NCI-H1694 (cell line): ENCODE data around the gene SCUBE1.

Source experiments
- DNase-seq: peaks from one replicate; lab custom pipeline; 2025; lab: John Stamatoyannopoulos, UW

SCUBE1 gene

DNA sequence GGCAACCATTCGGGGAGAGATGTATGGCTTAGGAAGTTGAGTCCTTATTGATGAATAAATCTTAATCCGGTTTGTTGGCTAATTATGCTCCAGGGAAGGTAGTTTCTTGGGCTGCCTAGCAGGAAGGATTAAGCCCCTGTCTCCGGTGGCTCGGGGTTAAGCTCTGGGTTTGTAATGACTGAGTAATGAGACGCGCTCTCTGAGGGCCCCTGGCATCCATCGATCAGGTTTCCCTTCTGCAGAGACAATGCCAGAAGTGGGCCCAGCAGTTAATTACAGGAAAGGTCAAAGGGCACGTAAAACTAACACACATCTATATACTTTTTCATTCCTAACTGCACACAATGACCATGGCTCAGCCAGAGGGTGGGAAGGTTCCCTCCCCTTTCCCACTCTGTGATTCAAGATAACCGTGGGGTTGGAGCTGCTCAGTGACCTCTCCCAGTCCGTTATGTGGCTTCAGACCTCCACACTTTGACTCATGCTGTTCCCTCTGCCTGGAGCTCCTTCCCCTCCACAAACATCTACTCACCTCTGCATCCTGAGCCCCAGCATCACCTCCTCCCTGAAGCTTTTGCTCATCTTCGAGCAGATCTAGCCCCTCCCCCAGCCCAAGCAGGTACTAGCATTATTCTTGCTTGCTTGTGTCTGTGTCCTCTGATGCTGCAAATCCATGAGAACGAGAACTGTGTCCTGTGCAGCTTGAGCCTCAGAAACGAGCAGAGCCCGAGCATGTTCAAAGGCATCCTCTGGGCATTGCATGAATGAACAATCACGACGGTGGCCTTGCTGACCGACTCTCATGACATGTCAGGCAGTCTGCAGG is 16.6 kb downstream of the SCUBE1 start:
- DNase-seq, result no peak

DNA sequence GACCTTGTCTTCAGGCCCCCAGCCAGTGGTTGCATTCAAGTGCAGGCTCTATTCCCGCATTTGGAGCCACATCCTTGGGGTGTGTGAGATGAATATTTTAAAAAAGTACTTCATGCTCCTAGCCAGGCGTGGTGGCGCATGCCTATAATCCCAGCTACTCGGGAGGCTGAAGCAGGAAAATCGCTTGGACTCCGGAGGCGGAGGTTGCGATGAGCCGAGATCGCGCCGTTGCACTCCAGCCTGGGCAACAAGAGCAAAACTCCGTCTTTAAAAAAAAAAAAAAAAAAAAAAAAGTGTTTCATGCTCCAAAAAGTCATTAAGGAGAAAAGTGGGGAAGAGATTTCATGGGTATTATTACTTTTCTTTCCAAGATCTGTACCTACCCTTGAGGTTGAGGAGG is 18.0 kb downstream of the SCUBE1 start:
- DNase-seq, result no peak

DNA sequence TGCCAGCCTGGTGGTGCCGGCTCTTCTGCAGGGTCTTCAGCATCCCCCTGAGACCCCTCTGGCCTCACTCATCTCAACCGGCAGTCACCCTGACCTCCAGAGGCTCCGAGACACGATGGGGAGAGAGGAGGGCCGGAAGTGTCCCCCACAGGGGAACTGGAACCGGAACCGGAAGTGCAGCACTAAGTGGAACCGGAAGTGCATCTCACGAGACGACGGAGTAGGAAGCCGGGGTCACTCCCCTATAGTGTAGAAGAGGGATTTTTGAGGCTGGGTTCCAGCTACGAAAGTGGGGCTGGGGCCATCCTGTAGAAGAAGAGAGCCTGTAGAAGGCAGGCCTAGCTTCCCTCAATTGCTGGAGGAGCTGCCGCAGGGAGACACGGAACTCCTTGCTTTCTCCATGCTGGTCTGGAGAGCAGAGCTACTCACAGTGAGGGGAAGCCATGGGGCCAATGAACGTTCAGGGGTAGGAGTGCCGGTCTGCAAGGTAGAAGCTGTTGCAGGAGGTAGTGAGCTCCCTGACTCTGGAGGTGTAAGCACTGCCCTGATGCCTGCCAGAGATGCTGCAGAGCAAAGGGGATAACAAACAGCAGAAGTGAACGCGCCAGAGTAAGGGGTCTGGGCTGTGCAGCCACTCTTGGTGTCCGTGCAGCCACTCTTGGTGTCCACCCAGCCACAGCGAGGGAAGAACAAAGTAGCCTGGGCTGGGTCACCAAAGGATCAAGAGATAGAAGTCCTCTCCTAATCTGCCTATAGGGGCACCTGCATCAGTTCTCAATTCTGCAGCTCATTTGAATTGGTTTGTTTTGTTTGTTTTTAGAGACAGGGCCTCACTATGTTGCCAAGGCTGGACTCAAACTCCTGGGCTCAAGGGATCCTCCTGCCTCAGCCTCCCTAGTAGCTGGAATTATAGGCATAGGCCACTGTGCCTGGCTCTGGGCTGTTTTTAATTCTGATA is 21.9 kb downstream of the SCUBE1 start:
- DNase-seq, result no peak

DNA sequence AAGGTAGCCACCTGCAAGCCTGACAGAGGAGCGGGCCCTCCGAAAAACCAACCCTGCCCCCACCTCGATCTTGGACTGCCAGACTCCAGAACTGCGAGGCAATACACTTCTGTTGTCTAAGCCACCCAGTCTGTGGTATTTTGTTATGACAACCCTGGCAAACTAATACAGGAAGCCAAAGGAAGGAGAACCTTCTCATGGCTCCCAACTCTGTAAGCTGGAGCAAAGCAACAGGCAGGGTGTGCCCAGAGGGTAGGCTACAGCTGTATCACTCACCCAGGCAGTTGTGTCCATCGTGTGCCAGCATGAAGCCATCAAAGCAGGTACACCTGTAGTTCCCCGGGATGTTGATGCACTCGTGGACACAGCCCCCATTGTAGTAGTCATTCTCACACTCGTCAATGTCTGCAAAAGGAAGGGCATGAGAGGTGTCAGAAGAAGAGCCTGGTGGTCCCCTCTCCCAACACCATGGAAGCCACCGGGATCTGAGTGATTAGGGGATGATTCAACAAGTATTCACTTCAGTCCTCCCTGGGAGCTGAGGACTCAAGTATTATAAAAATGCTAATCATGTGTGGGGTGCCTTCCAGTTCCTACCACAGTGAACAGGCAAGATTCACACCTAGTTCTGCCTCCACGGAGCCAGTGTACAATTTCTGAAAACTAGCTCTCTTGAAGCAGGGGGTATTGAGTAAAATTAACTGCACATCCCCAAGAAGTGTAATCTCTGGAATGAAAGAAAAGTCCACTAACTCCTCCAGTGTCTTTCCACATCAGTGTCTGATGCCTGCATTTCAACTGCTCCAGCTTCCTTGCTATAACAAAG is 23.3 kb downstream of the SCUBE1 start:
- DNase-seq, result no peak

GRCh38 chr22:43317239-43317638 is 25.9 kb downstream of the SCUBE1 start:
- no peak for DNase-seq

GRCh38 chr22:43315687-43316217 is 27.4 kb downstream of the SCUBE1 start:
- DNase-seq, result no peak

DNA sequence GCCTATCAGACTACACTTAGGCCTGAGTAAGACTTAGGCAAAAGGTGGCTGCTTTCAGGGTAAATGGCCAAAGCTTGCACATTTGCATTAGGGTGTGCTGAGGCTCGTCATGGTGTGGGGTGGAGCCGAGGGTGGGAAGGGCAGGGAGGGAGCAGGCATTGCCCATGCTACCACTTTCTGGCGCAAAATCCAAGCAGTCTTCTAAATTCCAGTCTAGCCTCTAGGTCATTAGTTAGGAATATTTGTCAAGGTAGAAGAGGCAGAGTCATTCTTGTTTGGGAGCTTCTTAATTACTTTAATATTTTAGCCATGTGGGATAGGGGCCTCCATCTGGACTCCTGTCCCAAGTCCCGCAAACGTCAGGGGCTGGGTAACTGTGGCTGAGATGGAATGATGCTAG is 28.6 kb downstream of the SCUBE1 start:
- DNase-seq, result no peak

GRCh38 chr22:43313890-43314474 is 29.2 kb downstream of the SCUBE1 start:
- DNase-seq, result no peak

DNA sequence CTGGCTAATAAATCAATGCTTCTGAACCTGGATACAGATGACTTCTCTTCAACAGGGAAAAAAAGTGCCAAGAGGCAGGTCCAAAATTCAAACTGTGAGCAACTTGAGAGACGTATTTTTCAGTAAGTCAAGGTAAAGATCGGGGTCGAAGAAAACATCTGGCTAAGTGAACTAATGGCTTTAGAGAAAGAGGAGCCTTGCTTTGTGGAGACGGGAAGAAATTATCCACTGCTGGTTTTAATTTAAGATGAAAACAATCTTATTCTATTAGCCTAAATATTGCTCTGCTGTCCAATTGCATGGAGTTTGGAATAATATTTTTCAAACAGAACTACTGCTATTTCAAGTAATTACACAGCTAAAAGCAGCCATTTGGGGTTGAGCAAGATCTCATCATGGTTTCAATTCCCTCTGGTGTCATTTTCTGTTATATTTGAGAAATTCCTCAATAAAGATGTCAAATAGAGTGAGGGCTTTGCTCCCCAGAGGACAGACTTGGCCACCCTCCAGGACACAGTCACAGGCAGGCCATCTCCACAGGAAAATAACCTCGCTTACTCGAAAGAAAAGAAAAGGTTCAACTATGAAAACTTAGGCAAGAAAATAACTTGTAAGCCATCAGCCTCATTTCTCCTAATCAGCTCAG is 29.8 kb downstream of the SCUBE1 start:
- DNase-seq, result peak; percentile 48

DNA sequence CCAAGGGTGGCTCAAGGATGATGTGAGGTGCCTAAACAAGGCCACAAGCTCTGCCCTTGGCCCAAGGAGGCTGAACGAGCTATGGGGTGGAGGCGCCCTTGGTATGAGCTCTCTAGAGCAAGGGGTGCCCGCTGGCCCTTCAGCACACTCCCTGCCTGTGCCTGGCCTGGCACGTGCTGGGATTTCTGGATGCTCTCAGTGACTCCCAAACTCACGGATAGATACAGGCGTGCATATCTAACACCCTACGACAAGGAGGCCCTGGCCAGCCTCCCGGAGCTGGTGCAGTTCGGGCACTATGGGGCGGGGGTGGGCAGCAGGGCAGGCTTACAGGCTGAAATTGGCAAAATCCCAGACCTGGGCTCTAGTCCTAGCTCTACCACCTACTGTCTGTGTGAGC is 30.6 kb downstream of the SCUBE1 start:
- no peak for DNase-seq

DNA sequence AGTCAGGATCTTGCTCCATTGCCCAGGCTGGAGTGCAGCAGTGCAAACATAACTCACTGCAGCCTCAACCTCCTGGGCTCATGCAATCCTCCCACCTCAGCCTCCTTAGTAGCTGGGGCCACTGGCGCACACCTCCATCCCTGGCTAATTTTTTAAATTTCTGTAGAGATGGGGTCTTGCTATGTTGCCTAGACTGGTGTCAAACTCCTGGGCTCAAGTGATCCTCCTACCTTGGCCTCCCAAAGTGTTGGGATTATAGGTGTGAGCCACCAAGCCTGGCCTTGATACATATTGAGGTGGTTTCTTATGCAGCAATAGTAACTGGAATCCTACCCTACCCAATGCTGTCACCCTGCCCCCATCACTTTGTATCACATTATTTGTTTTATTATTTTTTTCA is 32.4 kb downstream of the SCUBE1 start:
- no peak for DNase-seq

GRCh38 chr22:43310311-43310710 is 32.9 kb downstream of the SCUBE1 start:
- DNase-seq, result no peak

GRCh38 chr22:43308836-43309235 is 34.3 kb downstream of the SCUBE1 start:
- no peak for DNase-seq

- DNase-seq, result peak; percentile 30
Measured at GRCh38 chr22:43308060-43308830, 34.9 kb downstream of the SCUBE1 start.

DNA sequence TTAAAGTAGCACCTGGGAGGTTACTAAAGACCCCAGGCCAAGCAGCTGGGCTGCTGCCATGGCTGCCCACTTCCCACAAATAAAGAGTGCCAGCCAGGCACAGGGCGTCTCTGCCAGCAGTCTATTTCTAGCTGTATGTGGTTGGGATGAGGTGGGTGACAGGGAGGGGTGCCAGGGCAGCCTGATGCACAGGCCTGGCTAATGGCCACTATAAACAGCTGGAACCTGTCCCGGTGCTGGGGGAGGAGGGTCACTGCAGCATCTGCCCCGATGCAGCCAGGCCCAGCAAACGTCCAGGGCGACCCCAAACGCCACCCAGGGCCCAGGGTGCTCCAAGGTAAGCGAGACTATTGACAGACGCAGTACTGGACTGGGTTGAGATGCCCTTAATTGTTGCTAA is 37.4 kb downstream of the SCUBE1 start:
- DNase-seq, result no peak

GRCh38 chr22:43304831-43305590 is 38.2 kb downstream of the SCUBE1 start:
- no peak for DNase-seq

GRCh38 chr22:43303751-43304150 is 39.4 kb downstream of the SCUBE1 start:
- no peak for DNase-seq

DNA sequence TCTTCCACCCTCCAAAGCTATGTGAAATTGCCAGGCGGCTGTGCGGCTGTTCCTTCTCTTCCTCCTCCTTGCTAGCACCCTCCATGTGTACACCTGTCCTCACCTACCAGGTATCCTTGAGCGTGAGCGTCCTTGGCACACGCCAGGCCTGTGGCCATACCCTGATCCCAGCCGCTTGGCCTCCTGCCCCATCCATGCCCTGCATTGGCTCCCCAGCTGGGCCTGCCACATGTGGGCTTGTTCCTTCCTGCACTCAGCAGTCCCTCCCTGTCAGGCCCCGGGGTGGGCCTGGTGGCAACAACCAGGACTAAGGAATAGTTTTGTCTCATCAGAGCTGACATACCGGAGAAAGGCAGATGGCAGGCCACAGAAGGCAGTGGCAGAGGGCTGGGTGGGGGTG is 40.0 kb downstream of the SCUBE1 start:
- no peak for DNase-seq

DNA sequence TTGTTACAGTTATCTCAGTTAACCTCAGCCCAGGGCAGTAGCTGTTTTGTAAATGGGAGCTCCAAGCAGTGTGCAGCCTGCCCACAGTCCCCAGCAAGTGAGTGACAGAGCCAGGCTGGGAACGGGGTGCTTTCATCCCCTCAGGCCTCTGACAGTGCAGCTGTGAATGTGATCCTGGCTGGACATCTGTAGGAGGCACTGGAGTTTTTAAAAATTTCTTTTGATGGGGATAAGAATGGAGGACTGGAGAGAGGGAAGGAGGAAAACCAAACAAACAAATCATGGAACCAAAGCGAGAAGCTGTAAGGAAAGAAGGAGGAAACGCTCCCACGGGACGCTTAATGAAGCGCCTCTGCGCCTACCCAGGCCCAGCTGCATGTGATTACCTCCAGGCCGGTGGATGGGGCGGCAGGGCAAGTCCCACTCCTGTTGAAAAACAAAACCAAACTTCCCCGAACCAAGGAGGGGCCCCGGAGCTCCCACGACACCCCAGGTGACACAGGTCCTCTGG is 40.6 kb downstream of the SCUBE1 start:
- no peak for DNase-seq
